GM12878 (cell line): ENCODE data around the gene EP400. TPM values are rescaled to one million over a fixed set of nuclear protein-coding genes. Genes with fewer than 3 reads are reported as not detected.

ENCODE experiments used
- ATAC-seq: fragments of 200-7000 bp; cut with Tn5 transposase; 3 replicates; pipeline ENCODE4 v1.9.1; 2020; ENCODE audit warnings: mild to moderate bottlenecking, moderate library complexity
- BruUV-seq: library from RNA; stranded (reverse); fragments of 400-500 nt; replicated peaks from 2 replicates; lab custom pipeline; 2021; lab: Mats Ljungman, UMichigan
- CTCF ChIA-PET: fragments of 300-600 bp; sonication (Branson Sonifier 250); formaldehyde crosslinking; extraction: SDS; loops from one replicate; lab custom pipeline; 2021; ENCODE audit warnings: inconsistent platforms; lab: Yijun Ruan, JAX
- POLR2A ChIA-PET: fragments of 350-600 bp; formaldehyde crosslinking; extraction: SDS; loops from one replicate; lab custom pipeline; 2021; ENCODE audit warnings: inconsistent platforms; lab: Charles Lee
- RAD21 ChIA-PET: fragments of 300-600 bp; sonication (Branson Sonifier 250); formaldehyde crosslinking; loops from one replicate; lab custom pipeline; 2023; ENCODE audit warnings: antibody characterized with exemption; ENCODE audit not compliant: unreplicated experiment; lab: Charles Lee
- SMC1A ChIA-PET: fragments of 300-600 bp; sonication (Branson Sonifier 250); formaldehyde crosslinking; loops from one replicate; lab custom pipeline; 2023; ENCODE audit not compliant: unreplicated experiment, uncharacterized antibody; lab: Charles Lee
- DNase-seq: peaks from one replicate; pipeline ENCODE4 v3.0.0-alpha.2; 2011; ENCODE audit warnings: low read depth, low spot score
- FAIRE-seq: peaks from 3 replicates; lab custom pipeline; 2011; peaks lifted over from hg19 to GRCh38; lab: Jason Lieb, UNC
- H2AFZ ChIP-seq: 2 replicates; pipeline ENCODE4 v1.6.0; 2011; ENCODE audit warnings: low read depth, low read length, control low read depth; ENCODE audit not compliant: control insufficient read depth
- H3K27ac ChIP-seq: 2 replicates; pipeline ENCODE4 v1.5.1; 2011; ENCODE audit warnings: control low read depth; ENCODE audit not compliant: control insufficient read depth, insufficient read depth
- H3K27me3 ChIP-seq, 2 experiments: replicated peaks in 1 of 2; 2 replicates each; pipeline versions ENCODE4 v1.6.0 to v1.6.1; 2011; ENCODE audit warnings: low read length in 1 of 2; ENCODE audit not compliant: control insufficient read depth in 2 of 2, insufficient read depth in 2 of 2
- H3K36me3 ChIP-seq, 2 experiments: 2 replicates each; pipeline ENCODE4 v1.5.1; 2011; ENCODE audit warnings: low read length in 1 of 2; ENCODE audit not compliant: control insufficient read depth in 2 of 2, insufficient read depth in 2 of 2
- H3K4me1 ChIP-seq: 2 replicates; pipeline ENCODE4 v1.6.1; 2011; ENCODE audit warnings: mild to moderate bottlenecking, low read length, moderate library complexity, mixed read lengths; ENCODE audit not compliant: control insufficient read depth, insufficient read depth
- H3K4me2 ChIP-seq: 2 replicates; pipeline ENCODE4 v1.6.0; 2011; ENCODE audit warnings: control low read depth; ENCODE audit not compliant: control insufficient read depth, insufficient read depth
- H3K4me3 ChIP-seq: fragments of 200-600 bp; sonication (generic); 2 replicates; pipeline ENCODE4 v1.5.1; 2016
- H3K79me2 ChIP-seq: 2 replicates; pipeline ENCODE4 v1.6.0; 2011; ENCODE audit warnings: low read length; ENCODE audit not compliant: control insufficient read depth, insufficient read depth
- H3K9ac ChIP-seq: 2 replicates; pipeline ENCODE4 v1.8.0; 2011; ENCODE audit warnings: low read length, control low read depth, mixed read lengths; ENCODE audit not compliant: control insufficient read depth, insufficient read depth
- H3K9me3 ChIP-seq: replicated peaks from 3 replicates; pipeline ENCODE4 v1.5.1; 2011; ENCODE audit warnings: mild to moderate bottlenecking, low read length; ENCODE audit not compliant: control insufficient read depth, insufficient read depth
- H4K20me1 ChIP-seq: 2 replicates; pipeline ENCODE4 v1.6.0; 2011; ENCODE audit not compliant: control insufficient read depth, insufficient read depth
- CHD1 ChIP-seq: IDR thresholded peaks from 2 replicates; pipeline ENCODE4 v1.6.1; 2012; ENCODE audit warnings: low read depth, low read length, improper control_type of control experiment
- JUND ChIP-seq: IDR thresholded peaks from 2 replicates; pipeline ENCODE4 v1.6.1; 2012; ENCODE audit warnings: low read depth, mild to moderate bottlenecking, low read length, improper control_type of control experiment, moderate library complexity
- NFIC ChIP-seq: IDR thresholded peaks from 2 replicates; pipeline ENCODE4 v1.6.1; 2012; ENCODE audit warnings: low read depth, mild to moderate bottlenecking, inconsistent platforms, low read length, moderate library complexity
- RB1 ChIP-seq: fragments of 450-650 bp; formaldehyde crosslinking; IDR thresholded peaks from 2 replicates; pipeline ENCODE4 v1.6.1; 2017; ENCODE audit warnings: mild to moderate bottlenecking, borderline replicate concordance
- SMC3 ChIP-seq: IDR thresholded peaks from 2 replicates; pipeline ENCODE4 v1.6.1; 2011; ENCODE audit warnings: low read length, improper control_type of control experiment, borderline replicate concordance
- WGBS: methylation state at CpG from one replicate; pipeline ENCODE4 v1.1.6; 2016; ENCODE audit warnings: low lambda C conversion rate; ENCODE audit not compliant: insufficient replicate concordance, insufficient coverage; ENCODE audit errors: missing lambda C conversion rate; 5-methylcytosine and 5-hydroxymethylcytosine counted together
- in situ Hi-C: fragments of 300-500 bp; cut with MboI; formaldehyde crosslinking; loops from 9 replicates; pipeline ENCODE4 v1.14.3; 2018; ENCODE audit warnings: mixed read lengths
- intact Hi-C: fragments of 100-400 bp; cut with micrococcal nuclease; formaldehyde crosslinking; loops from one replicate; pipeline ENCODE4 v1.14.2; 2022; ENCODE audit not compliant: unreplicated experiment
- polyA plus RNA-seq, 11 experiments: library from polyadenylated mRNA; depleted of rRNA in 4 of 11; unstranded in 6 of 11; stranded (reverse) in 5 of 11; fragments of >200 nt; fragmentation: Nextera tagmentation in 4 of 11; fragmentation: Illumina TruSeq in 1 of 11; extraction: Ambion mirVana in 4 of 11; extraction: Trizol in 1 of 11; gene quantifications; 1 replicate in 1 of 11; 2 replicates in 10 of 11; pipeline versions ENCODE4 v1.2.1 to v1.2.3, GENCODE V29; 2011 to 2016; ENCODE audit warnings: inconsistent platforms in 2 of 11, missing spikeins in 2 of 11, low read depth in 1 of 11
- small RNA-seq: library from RNA; depleted of rRNA; stranded (forward); fragments of <200 nt; gene quantifications from one replicate; pipeline ENCODE3, GENCODE V24; 2014
- total RNA-seq, 4 experiments: library from RNA; depleted of rRNA in 3 of 4; stranded (reverse); fragments of >200 nt in 3 of 4; fragmentation: Illumina TruSeq in 1 of 4; extraction: Trizol in 1 of 4; gene quantifications; 2 replicates each; pipeline versions ENCODE4 v1.2.1 to v1.2.3, GENCODE V29; 2013 to 2021
- TF ChIP-seq, protein P1 (sequence below): fragments of 450-650 bp; IDR thresholded peaks from 2 replicates; pipeline ENCODE4 v1.6.1; 2014; ENCODE audit warnings: mild to moderate bottlenecking
- TF ChIP-seq, protein P2 (sequence below): fragments of 450-650 bp; IDR thresholded peaks from 2 replicates; pipeline ENCODE4 v1.6.1; 2018; ENCODE audit warnings: borderline replicate concordance, mild to moderate bottlenecking; ENCODE audit not compliant: partially characterized antibody
- TF ChIP-seq, protein P3 (sequence below): fragments of 450-650 bp; IDR thresholded peaks from 2 replicates; pipeline ENCODE4 v1.6.1; 2016; ENCODE audit warnings: mild to moderate bottlenecking
- TF ChIP-seq, protein P4 (sequence below): IDR thresholded peaks from 2 replicates; pipeline ENCODE4 v1.6.1; 2012; ENCODE audit warnings: low read depth, low read length, improper control_type of control experiment

The EP400 gene
- total and polyA plus RNA-seq, 10 of the 15 experiments (the other 5 are each of a cell fraction or from before 2014, with no cell fraction given): 3.8 to 44.2 (median 8.4) TPM

DNA sequence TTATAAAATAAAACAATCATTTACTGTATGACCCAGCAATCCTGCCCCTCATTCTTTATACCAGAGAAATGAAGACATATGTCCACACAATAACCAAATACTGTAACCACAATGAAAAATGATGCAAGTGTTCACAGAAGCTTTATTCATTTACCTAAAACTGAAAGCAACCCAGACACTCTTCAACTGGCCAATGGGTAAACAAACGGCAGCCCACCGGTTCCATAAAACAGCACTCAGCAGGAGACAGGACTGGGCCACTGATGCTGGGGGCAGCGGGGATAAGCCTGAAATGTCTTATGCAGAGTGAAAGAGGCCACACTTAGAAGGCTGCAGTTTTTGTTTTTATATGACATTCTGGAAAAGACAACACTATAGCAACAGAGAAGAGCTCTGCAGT, 179.3 kb downstream of the EP400 start (continued):
- TF ChIP-seq, protein P1, sequence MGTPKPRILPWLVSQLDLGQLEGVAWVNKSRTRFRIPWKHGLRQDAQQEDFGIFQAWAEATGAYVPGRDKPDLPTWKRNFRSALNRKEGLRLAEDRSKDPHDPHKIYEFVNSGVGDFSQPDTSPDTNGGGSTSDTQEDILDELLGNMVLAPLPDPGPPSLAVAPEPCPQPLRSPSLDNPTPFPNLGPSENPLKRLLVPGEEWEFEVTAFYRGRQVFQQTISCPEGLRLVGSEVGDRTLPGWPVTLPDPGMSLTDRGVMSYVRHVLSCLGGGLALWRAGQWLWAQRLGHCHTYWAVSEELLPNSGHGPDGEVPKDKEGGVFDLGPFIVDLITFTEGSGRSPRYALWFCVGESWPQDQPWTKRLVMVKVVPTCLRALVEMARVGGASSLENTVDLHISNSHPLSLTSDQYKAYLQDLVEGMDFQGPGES: no peak
- TF ChIP-seq RB1 (no peak), JUND (no peak)
- TF ChIP-seq, protein P2, sequence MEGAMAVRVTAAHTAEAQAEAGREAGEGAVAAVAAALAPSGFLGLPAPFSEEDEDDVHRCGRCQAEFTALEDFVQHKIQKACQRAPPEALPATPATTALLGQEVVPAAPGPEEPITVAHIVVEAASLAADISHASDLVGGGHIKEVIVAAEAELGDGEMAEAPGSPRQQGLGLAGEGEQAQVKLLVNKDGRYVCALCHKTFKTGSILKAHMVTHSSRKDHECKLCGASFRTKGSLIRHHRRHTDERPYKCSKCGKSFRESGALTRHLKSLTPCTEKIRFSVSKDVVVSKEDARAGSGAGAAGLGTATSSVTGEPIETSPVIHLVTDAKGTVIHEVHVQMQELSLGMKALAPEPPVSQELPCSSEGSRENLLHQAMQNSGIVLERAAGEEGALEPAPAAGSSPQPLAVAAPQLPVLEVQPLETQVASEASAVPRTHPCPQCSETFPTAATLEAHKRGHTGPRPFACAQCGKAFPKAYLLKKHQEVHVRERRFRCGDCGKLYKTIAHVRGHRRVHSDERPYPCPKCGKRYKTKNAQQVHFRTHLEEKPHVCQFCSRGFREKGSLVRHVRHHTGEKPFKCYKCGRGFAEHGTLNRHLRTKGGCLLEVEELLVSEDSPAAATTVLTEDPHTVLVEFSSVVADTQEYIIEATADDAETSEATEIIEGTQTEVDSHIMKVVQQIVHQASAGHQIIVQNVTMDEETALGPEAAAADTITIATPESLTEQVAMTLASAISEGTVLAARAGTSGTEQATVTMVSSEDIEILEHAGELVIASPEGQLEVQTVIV: no peak

DNA sequence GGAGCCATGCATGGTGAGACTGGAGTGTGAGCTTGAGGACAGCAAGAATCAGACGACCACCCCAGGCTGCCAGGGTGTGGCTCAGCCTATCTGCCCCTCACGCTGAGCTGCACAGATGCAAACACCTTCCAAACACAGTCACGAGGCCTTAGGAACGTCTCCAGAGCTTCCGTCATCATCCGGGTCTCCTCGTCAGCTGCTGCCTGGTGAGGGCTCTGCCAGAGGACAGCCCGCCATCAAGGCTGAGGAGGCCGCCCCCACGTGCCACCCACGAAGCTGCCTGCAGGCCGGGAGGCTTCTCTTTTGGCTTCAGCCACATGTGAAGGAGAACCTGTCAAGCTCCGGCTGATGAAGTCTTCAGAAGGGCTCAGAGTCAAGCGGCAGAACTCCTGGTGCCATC, 180.9 kb downstream of the EP400 start:
- BruUV-seq: no TSS peak
- Histone ChIP-seq H3K27ac (no peak overlapping the region), H3K4me1 (no peaks in the 10 kb centered on the region), H3K36me3 (peaks cover 4 to 6% of the 10 kb centered on the region in 2 experiments; a peak in 3 of 4 replicates), H2AFZ (no peak overlapping the region), H4K20me1 (no peaks in the 10 kb centered on the region), H3K9me3 (peaks cover 1% of the 10 kb centered on the region; the same call in 2 of the 3 replicates), H3K4me2 (no peak overlapping the region), H3K79me2 (no peaks in the 10 kb centered on the region), H3K27me3 (no peaks in the 10 kb centered on the region), H3K4me3 (no peak overlapping the region), H3K9ac (no peak overlapping the region)
- RAD21 ChIA-PET: no interaction called here
- WGBS: 89% methylated on average over 14 of the region's 14 CpGs
- intact Hi-C loops (no loop called here), in situ Hi-C loops (no loop called here)
- SMC1A ChIA-PET: no interaction called here
- POLR2A ChIA-PET: no interaction called here
- no peak for ATAC-seq
- FAIRE-seq: no peak
- CTCF ChIA-PET: no interaction called here
- TF ChIP-seq, protein P3, sequence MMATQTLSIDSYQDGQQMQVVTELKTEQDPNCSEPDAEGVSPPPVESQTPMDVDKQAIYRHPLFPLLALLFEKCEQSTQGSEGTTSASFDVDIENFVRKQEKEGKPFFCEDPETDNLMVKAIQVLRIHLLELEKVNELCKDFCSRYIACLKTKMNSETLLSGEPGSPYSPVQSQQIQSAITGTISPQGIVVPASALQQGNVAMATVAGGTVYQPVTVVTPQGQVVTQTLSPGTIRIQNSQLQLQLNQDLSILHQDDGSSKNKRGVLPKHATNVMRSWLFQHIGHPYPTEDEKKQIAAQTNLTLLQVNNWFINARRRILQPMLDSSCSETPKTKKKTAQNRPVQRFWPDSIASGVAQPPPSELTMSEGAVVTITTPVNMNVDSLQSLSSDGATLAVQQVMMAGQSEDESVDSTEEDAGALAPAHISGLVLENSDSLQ: no peak
- no peak for TF ChIP-seq NFIC
- no peak for TF ChIP-seq SMC3
- no peak for TF ChIP-seq CHD1
- TF ChIP-seq, protein P4, sequence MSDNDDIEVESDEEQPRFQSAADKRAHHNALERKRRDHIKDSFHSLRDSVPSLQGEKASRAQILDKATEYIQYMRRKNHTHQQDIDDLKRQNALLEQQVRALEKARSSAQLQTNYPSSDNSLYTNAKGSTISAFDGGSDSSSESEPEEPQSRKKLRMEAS: no peak
- no peak for DNase-seq

Small RNA genes lying within 50 kb of the gene (small RNA-seq; reads per million reads assigned to genes)
- not detected for gene AC131009.3
- gene AC137590.2: not detected
- gene SNORA49: 1.3 reads per million, percentile 44 among the genes with 10 or more reads in this experiment

Other genes starting within 250 kb of the EP400 start
- 29.7 and 31.7 TPM in 2 replicates for gene SFSWAP, start 238.9 kb upstream of the EP400 start, total RNA-seq (2014; rRNA removed)
- 20.7 and 23.2 TPM in 2 replicates for gene SFSWAP, start 238.9 kb upstream of the EP400 start, total RNA-seq (2014; rRNA removed; fragmentation: Illumina TruSeq; extraction: Trizol)
- 44.1 and 48.6 TPM in 2 replicates for gene SFSWAP, start 238.9 kb upstream of the EP400 start, total RNA-seq (2021)
- gene SFSWAP, start 238.9 kb upstream of the EP400 start, polyA plus RNA-seq (2011; rRNA removed): 11.9 and 17.4 TPM in 2 replicates
- gene SFSWAP, start 238.9 kb upstream of the EP400 start, polyA plus RNA-seq (2014; fragmentation: Illumina TruSeq; extraction: Trizol): 28.4 and 33.2 TPM in 2 replicates
- 1 to 10 TPM; 1.8 to 4.2 TPM for gene SFSWAP, start 238.9 kb upstream of the EP400 start, polyA plus RNA-seq (2014; fragmentation: Nextera tagmentation; extraction: Ambion mirVana)
- 31.9 and 35.7 TPM in 2 replicates for gene SFSWAP, start 238.9 kb upstream of the EP400 start, polyA plus RNA-seq (2014; rRNA removed)
- 10 to 100 TPM; 24.2 to 25.8 TPM for gene SFSWAP, start 238.9 kb upstream of the EP400 start, polyA plus RNA-seq (2016; fragmentation: Nextera tagmentation; extraction: Ambion mirVana)
- 0.28 TPM in 1 of 2 replicates, not detected in the other for gene MMP17, start 121.5 kb upstream of the EP400 start, total RNA-seq (2014; rRNA removed)
- not detected in 2 replicates for gene MMP17, start 121.5 kb upstream of the EP400 start, total RNA-seq (2014; rRNA removed; fragmentation: Illumina TruSeq; extraction: Trizol)
- 0.43 TPM in 1 of 2 replicates, not detected in the other for gene MMP17, start 121.5 kb upstream of the EP400 start, total RNA-seq (2021)
- gene MMP17, start 121.5 kb upstream of the EP400 start, polyA plus RNA-seq (2011; rRNA removed): 0.11 TPM in 1 of 2 replicates, not detected in the other
- not detected in 2 replicates for gene MMP17, start 121.5 kb upstream of the EP400 start, polyA plus RNA-seq (2014; fragmentation: Illumina TruSeq; extraction: Trizol)
- gene MMP17, start 121.5 kb upstream of the EP400 start, polyA plus RNA-seq (2014; fragmentation: Nextera tagmentation; extraction: Ambion mirVana): not detected
- gene MMP17, start 121.5 kb upstream of the EP400 start, polyA plus RNA-seq (2014; rRNA removed): 0.23 and 0.84 TPM in 2 replicates
- gene MMP17, start 121.5 kb upstream of the EP400 start, polyA plus RNA-seq (2016; fragmentation: Nextera tagmentation; extraction: Ambion mirVana): not detected
- 1.9 and 2.0 TPM in 2 replicates for gene ULK1, start 55.3 kb upstream of the EP400 start, total RNA-seq (2014; rRNA removed)
- gene ULK1, start 55.3 kb upstream of the EP400 start, total RNA-seq (2014; rRNA removed; fragmentation: Illumina TruSeq; extraction: Trizol): 1.2 and 1.8 TPM in 2 replicates
- gene ULK1, start 55.3 kb upstream of the EP400 start, total RNA-seq (2021): 14.1 and 15.8 TPM in 2 replicates
- 1.3 and 2.0 TPM in 2 replicates for gene ULK1, start 55.3 kb upstream of the EP400 start, polyA plus RNA-seq (2011; rRNA removed)
- 0.57 and 1.7 TPM in 2 replicates for gene ULK1, start 55.3 kb upstream of the EP400 start, polyA plus RNA-seq (2014; fragmentation: Illumina TruSeq; extraction: Trizol)
- under 1 TPM; 0.13 to 0.55 TPM for gene ULK1, start 55.3 kb upstream of the EP400 start, polyA plus RNA-seq (2014; fragmentation: Nextera tagmentation; extraction: Ambion mirVana)
- gene ULK1, start 55.3 kb upstream of the EP400 start, polyA plus RNA-seq (2014; rRNA removed): 7.7 and 9.4 TPM in 2 replicates
- gene ULK1, start 55.3 kb upstream of the EP400 start, polyA plus RNA-seq (2016; fragmentation: Nextera tagmentation; extraction: Ambion mirVana): 1 to 10 TPM in 1 of 2 experiments, under 1 TPM in 1; 0.87 to 1.1 TPM
- 28.7 and 33.5 TPM in 2 replicates for gene PUS1, start 20.7 kb upstream of the EP400 start, total RNA-seq (2014; rRNA removed)
- gene PUS1, start 20.7 kb upstream of the EP400 start, total RNA-seq (2014; rRNA removed; fragmentation: Illumina TruSeq; extraction: Trizol): 13.7 and 14.9 TPM in 2 replicates
- 66.4 and 74.2 TPM in 2 replicates for gene PUS1, start 20.7 kb upstream of the EP400 start, total RNA-seq (2021)
- gene PUS1, start 20.7 kb upstream of the EP400 start, polyA plus RNA-seq (2011; rRNA removed): 12.6 and 23.2 TPM in 2 replicates
- 7.6 and 17.3 TPM in 2 replicates for gene PUS1, start 20.7 kb upstream of the EP400 start, polyA plus RNA-seq (2014; fragmentation: Illumina TruSeq; extraction: Trizol)
- gene PUS1, start 20.7 kb upstream of the EP400 start, polyA plus RNA-seq (2014; fragmentation: Nextera tagmentation; extraction: Ambion mirVana): 1 to 10 TPM; 1.3 to 5.5 TPM
- 42.5 and 62.4 TPM in 2 replicates for gene PUS1, start 20.7 kb upstream of the EP400 start, polyA plus RNA-seq (2014; rRNA removed)
- 10 to 100 TPM; 27.7 to 37.7 TPM for gene PUS1, start 20.7 kb upstream of the EP400 start, polyA plus RNA-seq (2016; fragmentation: Nextera tagmentation; extraction: Ambion mirVana)
- 12.9 and 16.2 TPM in 2 replicates for gene DDX51, start 194.4 kb downstream of the EP400 start, total RNA-seq (2014; rRNA removed)
- 7.5 and 8.1 TPM in 2 replicates for gene DDX51, start 194.4 kb downstream of the EP400 start, total RNA-seq (2014; rRNA removed; fragmentation: Illumina TruSeq; extraction: Trizol)
- 27.7 and 29.1 TPM in 2 replicates for gene DDX51, start 194.4 kb downstream of the EP400 start, total RNA-seq (2021)
- 4.6 and 9.4 TPM in 2 replicates for gene DDX51, start 194.4 kb downstream of the EP400 start, polyA plus RNA-seq (2011; rRNA removed)
- gene DDX51, start 194.4 kb downstream of the EP400 start, polyA plus RNA-seq (2014; fragmentation: Illumina TruSeq; extraction: Trizol): 7.3 and 10.5 TPM in 2 replicates
- 1 to 10 TPM in 1 of 2 experiments, under 1 TPM in 1; 0.97 to 1.6 TPM for gene DDX51, start 194.4 kb downstream of the EP400 start, polyA plus RNA-seq (2014; fragmentation: Nextera tagmentation; extraction: Ambion mirVana)
- gene DDX51, start 194.4 kb downstream of the EP400 start, polyA plus RNA-seq (2014; rRNA removed): 24.9 and 26.7 TPM in 2 replicates
- gene DDX51, start 194.4 kb downstream of the EP400 start, polyA plus RNA-seq (2016; fragmentation: Nextera tagmentation; extraction: Ambion mirVana): 10 to 100 TPM in 1 of 2 experiments, 1 to 10 TPM in 1; 1.7 to 10.3 TPM
- gene NOC4L, start 194.5 kb downstream of the EP400 start, total RNA-seq (2014; rRNA removed): 22.6 and 32.0 TPM in 2 replicates
- 4.7 and 7.4 TPM in 2 replicates for gene NOC4L, start 194.5 kb downstream of the EP400 start, total RNA-seq (2014; rRNA removed; fragmentation: Illumina TruSeq; extraction: Trizol)
- 45.2 and 45.3 TPM in 2 replicates for gene NOC4L, start 194.5 kb downstream of the EP400 start, total RNA-seq (2021)
- 1.2 and 4.6 TPM in 2 replicates for gene NOC4L, start 194.5 kb downstream of the EP400 start, polyA plus RNA-seq (2011; rRNA removed)
- gene NOC4L, start 194.5 kb downstream of the EP400 start, polyA plus RNA-seq (2014; fragmentation: Illumina TruSeq; extraction: Trizol): 2.7 and 7.9 TPM in 2 replicates
- 1 to 10 TPM in 1 of 2 experiments, under 1 TPM in 1; 0.72 to 3.7 TPM for gene NOC4L, start 194.5 kb downstream of the EP400 start, polyA plus RNA-seq (2014; fragmentation: Nextera tagmentation; extraction: Ambion mirVana)
- gene NOC4L, start 194.5 kb downstream of the EP400 start, polyA plus RNA-seq (2014; rRNA removed): 22.6 and 32.9 TPM in 2 replicates
- gene NOC4L, start 194.5 kb downstream of the EP400 start, polyA plus RNA-seq (2016; fragmentation: Nextera tagmentation; extraction: Ambion mirVana): 10 to 100 TPM; 65.0 to 68.2 TPM